GM19035 (cell line): ENCODE results near the gene ZCCHC24.
A peak's percentile ranks its signal among the peaks of the same experiment; 100 is the strongest.
"Not testable (repeated sequence)": the region's sequence is repeated elsewhere in the genome, so short reads cannot be mapped to it uniquely, and the experiment has no call there.

Experiments used
- ATAC-seq: cut with Tn5 transposase; IDR thresholded peaks from one replicate; pipeline ENCODE4 v1.9.1; 2021; ENCODE audit not compliant: unreplicated experiment

ZCCHC24 gene

DNA sequence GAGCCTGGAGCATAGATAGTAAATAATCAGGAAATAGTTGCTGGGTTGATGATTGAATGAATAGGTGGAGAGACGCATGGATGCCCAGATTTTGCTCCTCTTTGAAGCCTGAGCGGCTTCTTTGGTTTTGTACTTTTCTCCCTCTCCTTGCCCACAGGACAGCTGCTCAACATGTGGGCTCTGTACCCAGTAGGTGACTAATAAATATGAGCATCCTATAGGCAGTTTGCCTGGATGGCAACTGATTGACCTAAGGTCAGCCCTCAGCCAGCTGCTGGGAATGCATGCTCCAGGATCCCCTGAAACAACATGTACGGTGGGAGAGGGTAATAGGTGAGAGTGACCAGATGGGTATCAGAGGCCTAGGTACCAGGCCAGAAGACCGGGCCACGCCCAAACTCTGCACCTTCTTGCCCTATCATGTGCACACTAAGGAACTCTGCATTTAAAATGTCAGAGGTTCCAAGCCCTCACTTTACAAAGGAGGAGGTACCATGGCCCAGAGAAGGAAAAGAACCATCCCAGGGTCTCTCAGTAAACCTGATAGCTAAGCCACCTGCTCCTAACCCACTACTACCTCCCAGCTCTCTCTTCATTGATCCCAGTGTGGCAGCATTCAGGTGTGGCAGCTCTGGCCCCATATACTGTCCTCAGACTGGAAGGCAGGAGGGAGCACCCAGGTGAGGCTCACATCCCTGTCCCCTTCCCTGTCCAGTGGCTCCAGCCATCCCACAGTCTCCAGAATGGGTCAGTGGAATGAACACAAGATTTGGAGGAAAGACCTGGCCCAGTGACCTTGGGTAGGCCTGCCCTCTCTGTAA, 2.7 kb upstream of the ZCCHC24 start:
- no peak for ATAC-seq

DNA sequence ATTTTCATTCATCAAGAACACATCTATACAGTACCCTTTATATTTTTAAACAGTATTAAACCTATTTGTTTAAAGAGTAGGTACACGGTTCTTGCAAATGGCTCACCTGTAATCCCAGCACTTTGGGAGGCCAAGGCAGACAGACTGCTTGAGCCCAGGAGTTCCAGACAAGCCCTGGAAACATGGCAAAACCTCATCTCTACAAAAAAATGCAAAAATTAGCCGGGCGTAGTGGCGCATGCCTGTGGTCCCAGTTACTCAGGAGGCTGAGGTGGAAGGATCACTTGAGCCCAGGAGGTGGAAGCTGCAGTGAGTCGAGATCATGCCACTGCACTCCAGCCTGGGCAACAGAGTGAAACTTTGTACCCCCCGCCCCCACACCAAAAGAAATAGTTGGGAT, 1.8 kb upstream of the ZCCHC24 start:
- ATAC-seq, result not testable (repeated sequence)

DNA sequence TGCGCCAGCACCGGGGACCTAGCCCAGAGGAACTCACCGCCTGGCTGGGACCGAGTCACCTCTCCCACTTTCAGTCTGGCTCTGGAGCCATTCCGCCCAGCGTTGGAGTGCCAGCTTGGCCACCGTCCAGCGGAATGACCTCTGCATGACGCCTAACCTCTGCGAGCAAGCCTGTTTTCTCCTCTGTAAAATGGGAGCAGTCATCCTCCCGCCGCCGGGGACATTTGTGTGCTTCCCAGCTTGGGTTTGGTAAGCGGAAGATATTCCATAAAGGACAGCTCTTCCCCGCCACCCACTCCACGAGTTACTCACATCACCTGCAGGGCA, 1.3 kb upstream of the ZCCHC24 start:
- ATAC-seq, result no peak

DNA sequence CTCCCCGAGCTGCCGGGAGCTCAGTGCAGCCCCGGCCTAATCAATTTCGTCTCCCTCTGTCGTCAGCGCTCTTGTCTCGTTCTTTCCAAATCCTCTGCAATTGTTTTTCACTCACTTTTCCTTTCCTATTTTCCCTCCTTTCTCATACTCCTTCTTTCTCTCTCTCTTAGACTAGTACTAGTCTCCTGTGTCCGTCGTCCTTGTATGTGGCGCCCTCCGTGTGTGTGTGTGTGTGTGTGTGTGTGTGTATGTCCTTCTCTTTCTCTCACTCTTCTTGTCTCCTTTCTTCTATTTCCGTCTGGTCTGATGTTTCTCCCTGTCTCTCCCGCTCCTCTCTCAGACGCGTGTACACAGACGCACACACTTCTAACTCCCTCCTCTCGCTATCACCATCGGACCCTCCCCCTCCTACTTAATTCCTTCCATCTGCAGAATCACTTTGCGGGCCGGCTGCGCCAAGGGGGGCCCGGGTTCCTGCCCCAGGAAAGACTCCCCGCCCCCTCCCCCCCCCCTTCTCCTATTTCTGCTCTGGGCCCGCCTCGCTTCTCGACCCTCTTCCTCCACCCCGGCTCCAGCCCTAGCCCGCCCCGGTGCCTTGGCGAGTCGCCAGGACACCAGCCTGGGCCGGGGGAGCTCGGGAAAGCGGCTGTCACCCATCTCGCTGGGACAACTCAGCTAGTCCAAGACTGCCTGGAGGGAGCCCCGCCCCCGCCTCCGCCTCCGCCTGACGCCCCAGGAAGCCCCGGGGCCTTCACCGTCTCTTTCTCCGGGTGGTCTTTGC, 743 bp upstream of the ZCCHC24 start:
- peak; percentile 3 for ATAC-seq

DNA sequence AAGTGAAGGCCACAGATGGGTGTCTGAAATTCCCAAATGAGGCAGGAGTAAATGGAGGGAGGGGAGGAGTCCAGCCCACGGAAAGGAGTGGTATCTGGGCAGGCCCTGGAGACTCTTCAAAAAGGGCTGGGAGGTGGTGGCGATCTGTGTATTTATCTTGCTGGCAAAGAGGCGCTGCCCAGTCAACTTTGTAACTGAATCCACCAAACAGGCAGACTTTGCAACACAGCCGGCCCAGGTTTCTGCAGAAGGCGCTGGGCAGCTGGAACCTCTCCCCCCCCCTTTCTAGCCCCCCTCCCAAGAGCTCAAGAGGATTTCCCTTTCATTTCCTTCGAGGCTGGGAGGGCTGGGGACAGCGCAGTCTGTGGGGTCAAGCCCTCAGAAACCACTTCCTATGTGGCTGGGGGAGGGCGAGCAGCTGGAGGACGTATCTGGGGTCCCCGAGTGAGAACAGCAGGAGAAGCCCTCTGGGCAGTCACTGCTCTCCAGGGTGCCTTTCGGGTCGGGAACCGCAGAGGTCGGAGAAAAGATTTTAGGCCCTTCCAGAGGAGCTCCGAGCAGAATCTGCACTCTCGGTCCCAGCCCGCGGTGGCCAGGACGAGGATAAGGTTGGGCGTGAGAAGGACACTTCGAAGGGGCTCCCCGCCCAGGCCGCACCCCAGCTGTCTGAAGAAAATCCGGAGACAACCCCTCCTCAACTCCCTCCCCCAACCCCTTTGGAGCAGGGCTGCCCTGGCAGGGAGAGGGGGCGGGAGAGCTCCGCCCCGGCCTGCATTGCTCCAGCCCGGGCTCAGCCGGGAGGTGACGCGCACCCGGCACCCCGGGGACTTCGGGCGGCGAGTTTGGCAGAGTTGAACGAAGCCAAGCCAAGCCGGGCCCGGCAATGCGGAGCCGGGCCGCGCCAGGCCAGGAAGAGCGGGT, 965 bp downstream of the ZCCHC24 start:
- peak; percentile 27 for ATAC-seq

DNA sequence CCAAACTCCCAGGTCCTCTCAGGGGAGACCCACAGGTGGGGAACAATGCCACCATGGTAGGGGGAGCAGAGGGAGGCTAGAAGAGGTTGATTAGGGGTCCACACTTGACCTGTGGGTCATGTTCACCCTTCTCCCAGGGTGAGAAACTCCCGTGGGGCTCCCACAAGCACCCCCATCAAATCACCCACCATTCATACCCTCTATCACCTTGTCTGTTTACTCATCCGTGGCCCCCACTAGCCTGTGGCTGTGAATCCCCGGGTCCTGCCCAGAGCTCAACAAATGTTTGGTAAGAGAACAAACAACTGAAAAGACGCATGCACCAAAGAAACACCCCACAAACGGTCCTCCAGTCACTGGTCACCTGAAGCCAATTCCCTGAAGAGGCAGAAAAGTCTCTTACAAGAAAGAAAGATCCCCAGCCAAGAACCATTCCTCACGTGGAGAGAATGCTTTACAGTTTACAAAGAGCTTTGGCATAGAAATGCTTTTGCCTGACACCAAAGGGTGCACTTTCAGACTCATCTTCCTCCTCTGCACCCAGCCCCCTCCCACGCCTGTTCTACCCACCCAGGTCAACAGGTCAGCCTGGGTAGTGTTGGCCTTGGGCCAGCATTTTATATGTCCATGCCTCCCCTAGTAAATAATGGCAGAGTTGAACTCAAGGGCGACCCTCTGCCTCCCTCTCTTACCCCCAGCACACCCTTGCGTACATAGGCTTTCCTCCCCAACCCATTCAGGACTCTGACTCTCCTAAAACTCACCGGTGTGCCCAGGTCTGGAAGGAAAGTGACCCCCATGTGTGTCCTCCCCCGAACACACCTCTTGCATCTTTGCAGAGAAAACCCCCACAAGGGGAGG, 1.9 kb downstream of the ZCCHC24 start:
- no peak for ATAC-seq

DNA sequence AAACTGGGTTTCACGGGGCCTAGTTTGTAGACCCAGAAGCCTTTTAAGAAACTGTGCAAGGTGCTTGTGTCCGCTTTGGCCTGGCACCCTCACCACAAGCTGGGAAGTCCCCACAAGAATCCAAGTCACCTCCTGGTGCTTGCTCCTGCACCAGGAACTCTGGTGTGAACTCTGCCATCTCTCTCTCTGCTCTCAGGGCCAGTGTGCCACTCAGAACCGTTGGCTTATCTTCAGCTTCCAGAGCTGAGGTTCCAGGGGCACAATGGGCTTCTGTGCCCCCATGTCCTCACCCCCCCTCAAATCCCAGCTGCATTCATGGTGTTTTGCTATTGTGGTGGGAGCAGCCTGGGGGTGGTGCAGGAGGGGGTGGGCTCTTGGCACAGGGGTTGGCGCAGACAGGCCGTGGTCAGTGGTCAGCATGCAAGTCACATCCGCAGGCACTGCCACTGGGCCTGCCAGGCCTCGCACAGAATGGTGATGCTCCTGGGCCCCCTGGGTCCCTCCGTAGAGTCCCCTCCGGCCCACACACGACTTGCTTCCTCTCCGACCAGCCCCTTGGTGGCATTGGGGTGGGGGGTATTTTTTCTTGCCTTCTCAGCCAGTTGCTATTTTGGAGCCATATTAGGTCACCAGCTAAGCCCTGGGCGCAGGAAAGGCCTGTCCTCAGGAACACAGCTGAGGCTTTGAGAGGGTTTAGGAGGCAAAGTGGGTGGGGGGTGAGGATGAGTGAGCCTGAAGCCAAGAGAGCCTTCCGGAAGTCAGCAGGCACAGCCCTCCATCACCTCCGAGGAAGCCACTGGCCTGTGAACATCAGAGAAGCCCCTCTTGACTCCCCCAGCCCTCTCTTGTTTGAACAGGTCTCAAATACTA, 3.0 kb downstream of the ZCCHC24 start:
- ATAC-seq, result no peak

DNA sequence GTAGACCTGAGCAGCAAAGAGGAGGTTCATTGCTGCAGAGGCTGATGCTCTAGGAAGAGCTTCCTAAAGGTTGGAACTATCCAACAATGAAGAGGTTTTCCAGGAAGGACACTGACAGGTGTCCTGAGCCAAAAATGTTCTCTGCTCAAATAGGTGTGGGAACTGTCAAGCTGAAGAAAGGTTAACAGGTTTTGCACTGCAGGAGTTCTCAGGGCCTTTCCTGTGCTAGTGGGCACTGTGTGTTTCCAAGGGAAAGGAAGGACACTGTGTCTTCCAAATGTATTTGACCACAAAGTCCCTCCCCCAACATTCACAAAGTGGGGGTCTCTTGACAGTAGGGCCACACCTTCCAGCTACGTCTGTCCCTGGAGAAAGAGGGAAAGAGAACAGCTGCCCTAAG, 4.0 kb downstream of the ZCCHC24 start:
- no peak for ATAC-seq

DNA sequence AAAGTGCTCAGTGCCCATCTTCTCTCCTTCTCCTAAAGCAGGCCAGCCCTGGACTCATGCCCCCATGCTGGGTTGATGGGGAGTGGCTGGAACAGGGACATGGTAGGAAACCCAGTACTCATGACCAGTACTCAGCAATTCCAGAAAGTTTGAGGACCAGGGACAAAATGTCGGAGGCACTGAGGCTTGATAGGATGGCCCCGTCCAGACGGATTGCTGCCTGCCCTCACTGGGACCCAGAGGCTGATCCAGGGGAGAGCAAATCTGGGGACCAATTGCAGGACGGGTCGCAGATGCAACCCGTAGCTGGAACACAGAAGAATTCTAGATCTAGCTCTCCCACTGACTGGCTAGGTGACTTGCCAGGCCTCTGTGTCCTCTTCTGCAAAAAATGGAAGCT, 5.1 kb downstream of the ZCCHC24 start:
- no peak for ATAC-seq

DNA sequence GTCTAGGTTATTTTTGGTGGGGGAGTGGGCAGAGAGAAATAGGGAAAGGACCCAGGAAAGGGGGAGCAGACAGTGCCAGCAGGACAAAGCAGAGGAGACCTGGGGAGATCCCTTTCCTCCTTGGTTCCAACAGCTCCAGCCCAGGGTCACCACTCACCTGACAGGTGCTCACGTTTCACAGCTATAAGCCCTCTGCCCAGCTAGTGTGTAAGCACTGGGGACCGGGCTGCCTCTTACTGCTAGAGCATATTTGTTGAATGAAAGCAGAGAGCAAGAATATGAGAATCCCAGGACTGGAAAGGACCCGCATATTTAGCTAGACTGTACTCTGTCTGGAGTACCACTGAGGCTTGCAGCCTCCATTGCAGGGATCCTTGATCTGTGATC, 6.7 kb downstream of the ZCCHC24 start:
- ATAC-seq, result no peak

DNA sequence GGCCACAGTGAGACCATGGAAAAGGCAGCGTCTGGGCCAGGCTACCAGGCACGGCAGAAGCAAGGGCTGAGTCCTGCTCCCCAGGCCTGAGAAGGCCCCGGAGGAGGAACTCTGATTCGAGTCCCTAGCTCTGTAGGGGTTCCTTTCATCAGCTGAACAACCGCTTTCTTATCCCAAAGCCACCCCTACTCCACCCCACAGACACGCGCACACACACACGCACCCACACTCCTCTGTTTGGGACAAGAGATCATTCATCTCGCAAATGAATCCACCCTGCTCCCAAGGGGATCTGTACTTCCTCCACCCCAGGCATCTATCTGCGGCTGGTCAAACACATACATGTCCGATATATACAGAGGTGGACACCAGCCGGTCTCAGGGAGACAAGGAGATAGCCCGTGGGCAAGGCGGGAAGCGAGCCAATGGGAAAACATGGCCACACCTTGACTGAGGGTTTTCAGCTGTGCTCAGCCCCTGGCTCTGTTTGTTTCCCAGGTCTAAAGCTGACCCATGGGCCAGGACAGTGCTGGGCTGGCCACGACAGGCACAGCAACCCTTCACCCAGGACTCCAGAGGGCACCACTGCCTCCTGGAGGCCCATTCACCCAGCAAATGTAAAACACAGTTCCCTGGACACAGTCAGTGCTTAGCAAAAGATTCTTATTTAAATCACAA, 7.3 kb downstream of the ZCCHC24 start:
- ATAC-seq, result no peak

DNA sequence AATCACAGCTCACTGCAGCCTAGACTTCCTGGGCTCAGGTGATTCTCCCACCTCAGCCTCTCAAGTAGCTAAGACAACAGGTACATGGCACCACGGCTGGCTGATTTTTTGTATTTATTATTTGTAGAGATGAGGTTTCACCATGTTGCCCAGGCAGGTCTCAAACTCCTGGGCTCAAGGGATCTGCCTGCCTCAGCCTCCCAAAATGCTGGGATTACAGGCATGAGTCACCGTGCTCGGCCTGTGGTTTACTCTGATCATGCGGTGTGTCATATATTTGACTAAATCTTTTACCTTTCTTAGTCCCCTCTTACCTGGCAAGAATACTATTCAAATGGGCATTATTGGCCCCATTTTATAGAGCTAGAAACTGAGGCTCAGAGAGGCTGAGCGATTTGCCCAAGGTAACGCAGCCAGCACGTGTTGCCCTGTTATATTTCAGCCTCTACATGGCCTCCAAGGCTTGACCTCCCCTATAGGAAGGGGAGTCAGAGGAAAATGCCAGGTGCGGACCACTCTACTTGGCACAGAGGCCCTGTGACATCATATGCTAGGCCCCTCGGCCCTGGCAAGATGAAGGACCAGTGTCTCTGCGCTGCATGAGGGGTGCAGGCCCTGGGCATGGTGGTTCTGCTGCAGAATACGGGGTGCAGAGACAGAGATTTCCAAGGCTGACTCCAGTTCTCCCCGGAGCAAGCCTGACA, 8.2 kb downstream of the ZCCHC24 start:
- ATAC-seq, result no peak

DNA sequence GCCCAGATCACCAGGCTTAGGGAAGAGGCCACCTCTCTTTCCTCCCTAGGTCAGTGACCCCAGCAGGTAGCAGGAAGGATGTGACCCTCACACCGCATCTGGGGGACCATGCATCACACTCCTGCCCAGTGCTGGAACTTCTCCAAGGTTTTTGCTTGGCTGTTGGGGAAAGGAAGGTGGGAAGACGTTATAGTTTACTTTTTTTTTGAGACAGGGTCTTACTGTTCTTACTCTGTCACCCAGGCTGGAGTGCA, 8.6 kb downstream of the ZCCHC24 start:
- ATAC-seq, result no peak

DNA sequence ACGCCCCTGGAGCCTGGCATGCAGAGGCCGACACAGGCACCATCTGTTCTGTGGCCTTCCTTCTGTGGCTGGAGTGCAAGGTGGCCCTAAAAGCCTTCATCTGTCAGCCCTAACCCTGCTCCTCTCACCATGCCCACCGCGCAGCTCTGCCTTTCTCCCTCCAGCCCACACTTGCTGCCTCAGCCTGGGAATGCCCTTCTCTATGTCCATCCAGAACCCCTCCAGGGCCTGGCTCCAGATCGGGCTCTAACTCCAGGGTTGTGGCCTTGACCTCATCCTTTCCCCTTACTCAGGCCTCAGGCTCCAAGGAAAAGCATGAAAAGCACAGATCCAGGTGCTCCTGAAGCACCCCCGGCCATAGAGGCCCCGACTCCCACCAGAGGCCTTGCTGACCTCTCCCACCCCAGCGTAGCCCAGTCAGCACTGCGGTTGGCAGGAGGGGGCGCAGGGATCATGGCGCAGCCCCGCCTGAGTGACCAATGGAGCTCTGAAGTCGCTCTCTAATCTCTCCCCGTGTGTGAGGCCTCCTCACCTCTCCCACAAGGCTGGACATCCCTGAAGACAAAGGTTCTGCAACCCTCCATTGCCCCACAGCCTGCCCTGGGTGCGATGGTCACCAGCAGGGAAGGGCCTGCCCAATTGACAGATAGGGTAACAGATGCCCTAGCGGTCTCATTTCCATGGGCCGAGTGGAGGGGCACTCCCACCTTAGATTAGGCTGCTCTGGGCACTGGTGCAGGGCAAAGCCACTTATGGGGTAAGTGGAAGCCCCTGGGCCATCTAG, 9.2 kb downstream of the ZCCHC24 start:
- ATAC-seq, result no peak

DNA sequence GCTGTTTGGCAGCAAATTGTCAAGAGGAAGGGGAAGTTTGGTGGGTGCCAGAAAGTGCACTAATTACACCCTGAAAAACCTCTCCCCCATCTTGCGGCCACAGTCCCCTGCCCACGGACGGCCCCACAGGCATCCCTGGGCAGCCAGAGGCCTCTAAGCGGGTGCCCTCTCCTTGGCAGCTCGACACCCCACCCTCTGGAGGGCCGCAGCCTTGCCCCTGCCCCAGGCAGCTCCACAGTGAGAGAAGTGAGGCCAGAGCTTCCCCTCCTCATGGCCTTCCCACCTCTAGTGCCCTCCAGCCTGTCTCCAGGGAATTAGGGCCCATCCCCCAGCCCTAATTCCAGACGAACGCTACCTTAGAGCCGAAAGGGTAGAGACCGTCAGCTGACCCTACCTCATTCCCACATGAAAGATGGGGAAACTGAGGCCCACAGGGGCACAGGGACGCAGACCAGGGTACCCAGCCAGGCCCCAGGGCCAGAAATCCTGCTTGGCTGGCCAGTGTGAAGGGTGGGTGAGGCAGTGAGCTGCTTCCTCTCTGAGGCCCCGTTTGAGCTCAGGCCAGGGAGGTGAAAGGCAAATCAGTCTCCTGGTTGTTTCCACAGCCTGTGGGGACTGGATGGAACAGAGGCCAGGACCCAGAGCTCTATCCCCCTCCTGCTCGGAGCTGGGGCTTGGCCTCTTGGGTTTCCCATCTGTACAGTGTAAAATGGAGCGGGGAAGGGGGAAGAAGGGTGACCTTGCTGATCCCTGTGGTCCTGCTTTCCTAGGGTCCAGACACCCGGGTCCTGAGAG, 10.0 kb downstream of the ZCCHC24 start:
- no peak for ATAC-seq

DNA sequence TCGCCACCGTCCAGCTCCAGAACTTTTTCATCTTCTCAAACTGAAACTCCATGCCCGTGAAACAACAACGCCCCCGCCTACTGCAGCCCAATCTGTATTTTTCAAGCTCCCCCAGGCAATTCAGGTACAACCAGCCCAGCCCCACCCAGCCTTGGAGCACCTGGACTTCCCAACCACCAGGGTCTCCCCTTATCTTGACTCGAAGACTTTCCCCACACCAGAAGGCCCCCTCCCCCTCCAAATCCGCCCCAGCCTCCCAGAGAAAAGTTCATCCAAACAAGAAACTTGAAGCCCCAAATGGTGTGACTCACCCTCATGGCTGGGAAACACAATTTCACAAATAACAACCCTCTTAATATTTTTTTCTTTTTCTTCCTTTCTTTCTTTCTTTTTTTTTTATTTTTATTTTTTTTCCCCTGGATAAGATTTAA, 10.6 kb downstream of the ZCCHC24 start:
- ATAC-seq, result no peak

DNA sequence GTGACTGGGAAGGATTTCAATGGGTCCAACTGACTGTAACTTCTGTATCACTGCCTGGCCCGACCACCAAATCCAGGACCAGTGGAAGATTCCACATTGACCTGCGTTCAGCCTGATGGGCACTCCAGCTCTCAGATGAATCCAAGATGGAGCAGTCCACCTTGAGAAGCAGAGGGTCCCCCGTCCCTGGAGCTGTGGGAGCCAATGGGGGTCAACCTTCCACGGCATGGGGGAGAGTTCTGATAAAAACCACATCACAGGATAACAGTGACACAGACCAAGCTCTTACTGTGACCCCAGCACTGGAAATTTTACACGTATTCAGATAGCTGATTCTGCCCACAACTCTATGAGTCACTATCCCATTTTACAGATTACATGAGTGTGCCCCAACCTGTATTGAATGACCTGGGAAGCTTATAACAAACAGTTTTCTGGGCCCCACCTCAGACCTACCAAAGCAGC, 11.2 kb downstream of the ZCCHC24 start:
- ATAC-seq, result no peak
